ENCODE data around the gene TLCD1.

GRCh38 chr17:28712032-28712704 lies 13.9 kb downstream of the TLCD1 start:
- TF ChIP-seq POLR2A (IDR thresholded peaks at IDR 0.05; ENCODE audit: low read length) (no peak), CTCF (IDR thresholded peaks at IDR 0.05) (no peak), PHF8 (IDR thresholded peaks at IDR 0.05; ENCODE audit: borderline replicate concordance, low read depth) (no peak), JUN (IDR thresholded peaks at IDR 0.05) (no peak), NR3C1 (IDR thresholded peaks at IDR 0.05) (no peak), FOSL2 (IDR thresholded peaks at IDR 0.05) (no peak), FOSL2 (CRISPR knock-in tag; IDR thresholded peaks at IDR 0.05) (no peak), RFX5 (IDR thresholded peaks at IDR 0.05) (no peak), NFE2L2 (conservative IDR thresholded peaks at IDR 0.05; ENCODE audit: low read length) (no peak), BHLHE40 (IDR thresholded peaks at IDR 0.05; ENCODE audit: low read depth, low read length) (no peak), EP300 (IDR thresholded peaks at IDR 0.05) (no peak)
